Kidney (tissue), 14 donors: Measurements from ENCODE around the gene BROX. TPM values are rescaled to one million over a fixed set of nuclear protein-coding genes. Genes with fewer than 3 reads are reported as not detected.

Source experiments
- DNase-seq, 5 donors: peaks; one replicate each; pipeline ENCODE4 v3.0.0-alpha.2; 2013 to 2020
- FAIRE-seq: peaks from 2 replicates; lab custom pipeline; 2012; peaks lifted over from hg19 to GRCh38; lab: Jason Lieb, UNC
- H3K27ac ChIP-seq, 2 donors: one replicate each; pipeline ENCODE4 v1.7.0; 2013; ENCODE audit warnings: low read depth in 2 of 2, low read length in 2 of 2, inconsistent platforms in 1 of 2
- H3K27me3 ChIP-seq: one replicate; pipeline ENCODE4 v1.7.1; 2013; ENCODE audit warnings: low read length, inconsistent platforms; ENCODE audit not compliant: control insufficient read depth, insufficient read depth
- H3K36me3 ChIP-seq, 3 donors: one replicate each; pipeline versions ENCODE4 v1.7.0 to v1.7.1; 2013; ENCODE audit warnings: low read length in 3 of 3, control low read depth in 1 of 3, inconsistent platforms in 1 of 3; ENCODE audit not compliant: insufficient read depth in 3 of 3, control insufficient read depth in 2 of 3
- H3K4me1 ChIP-seq, 3 donors: one replicate each; pipeline versions ENCODE4 v1.7.0 to v1.7.1; 2013; ENCODE audit warnings: low read length in 3 of 3, inconsistent platforms in 1 of 3, low read depth in 1 of 3; ENCODE audit not compliant: control insufficient read depth in 2 of 3, insufficient read depth in 2 of 3
- H3K4me3 ChIP-seq, 3 donors: one replicate each; pipeline versions ENCODE4 v1.7.0 to v1.8.1; 2013; ENCODE audit warnings: low read length in 3 of 3, control low read depth in 1 of 3, inconsistent platforms in 1 of 3
- H3K9ac ChIP-seq, 3 donors: one replicate each; pipeline versions ENCODE4 v1.7.0 to v1.7.1; 2013; ENCODE audit warnings: low read length in 3 of 3, control low read depth in 1 of 3, inconsistent platforms in 1 of 3
- H3K9me3 ChIP-seq, 3 donors: one replicate each; pipeline versions ENCODE4 v1.7.0 to v1.7.1; 2013; ENCODE audit warnings: low read length in 3 of 3, control low read depth in 1 of 3, inconsistent platforms in 1 of 3; ENCODE audit not compliant: control insufficient read depth in 2 of 3, insufficient read depth in 1 of 3
- CTCF ChIP-seq: IDR thresholded peaks from 3 replicates; pipeline ENCODE4 v1.5.1; 2012; ENCODE audit warnings: mild to moderate bottlenecking, moderate library complexity, borderline replicate concordance; ENCODE audit not compliant: insufficient read depth; ENCODE audit errors: extremely low read depth
- intact Hi-C: fragments of 100-400 bp; cut with DNase I; formaldehyde crosslinking; loops from one replicate; pipeline ENCODE4 v1.11.1; 2022
- polyA plus RNA-seq: library from polyadenylated mRNA; stranded (reverse); fragments of 350-450 nt; fragmentation: Illumina TruSeq; extraction: RNeasy Lipid Tissue Mini Kit (QIAGEN cat#74804); gene quantifications from one replicate; pipeline ENCODE4 v1.2.3, GENCODE V29; 2014; ENCODE audit warnings: low read depth, low replicate concordance; ENCODE audit not compliant: insufficient read depth
- total RNA-seq: library from RNA; stranded (reverse); fragmentation: NEBNext Ultra II Directional; extraction: Animal tissue kit (Norgen Biotek cat#: 25700); gene quantifications from one replicate; pipeline ENCODE4 v1.2.1, GENCODE V29; 2021
- donor health status: control.
- donor health status: control.
- donor health status: control.
- donor health status: control.
- donor health status: control.
- donor health status: DM: yes; HTN: yes; CAD: no.
- donor health status: Normal renal cell carcinoma (clear cell type).

BROX gene
- total and polyA plus RNA-seq, 2 donors from 2014 or later, result 18.0 to 52.1 TPM

- no peaks in the 10 kb centered on the region for H3K27me3 ChIP-seq
- no peaks in the 10 kb centered on the region for H3K4me1 ChIP-seq
- no peak for TF ChIP-seq CTCF
- no peak overlapping the region for H3K9ac ChIP-seq
- H3K4me3 ChIP-seq, result no peak overlapping the region
- no peak for FAIRE-seq
- intact Hi-C loops, result no loop called here
- DNase-seq, result no peak
- H3K27ac ChIP-seq, result no peak overlapping the region
- H3K9me3 ChIP-seq, result no peaks in the 10 kb centered on the region
- peaks cover 0 to 3% (median 0%) of the 10 kb centered on the region in 3 donors for H3K36me3 ChIP-seq
Observed at GRCh38 chr1:222704260-222704659, 8.1 kb upstream of the BROX start.

DNA sequence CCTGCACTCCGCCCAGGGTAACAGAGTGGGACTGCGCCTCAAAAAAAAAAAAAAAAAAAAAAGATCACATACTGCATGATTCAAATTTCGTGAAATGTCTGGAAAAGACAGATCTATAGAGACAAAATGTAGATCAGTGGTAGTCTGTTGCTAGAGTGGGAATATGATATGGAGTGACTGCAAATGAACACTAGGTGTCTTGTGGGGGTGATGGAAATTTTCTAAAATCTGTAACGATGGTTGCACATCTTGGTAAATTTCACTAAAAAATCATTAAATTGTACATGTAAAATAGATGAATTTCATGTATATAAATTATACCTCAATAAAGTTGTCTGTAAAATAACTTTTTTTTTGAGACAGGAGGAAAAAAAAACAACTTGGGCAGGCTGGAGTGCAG, 5.5 kb upstream of the BROX start:
- DNase-seq (no peak), FAIRE-seq (no peak)
- intact Hi-C loops, result no loop called here
- no peak overlapping the region for H3K27ac ChIP-seq
- no peaks in the 10 kb centered on the region for H3K27me3 ChIP-seq
- H3K9ac ChIP-seq, result no peak overlapping the region
- H3K9me3 ChIP-seq, result no peaks in the 10 kb centered on the region
- no peak overlapping the region for H3K4me3 ChIP-seq
- peaks cover 0 to 3% (median 0%) of the 10 kb centered on the region in 3 donors for H3K36me3 ChIP-seq
- H3K4me1 ChIP-seq, result peaks cover 0 to 3% (median 0%) of the 10 kb centered on the region in 3 donors
- no peak for TF ChIP-seq CTCF

DNA sequence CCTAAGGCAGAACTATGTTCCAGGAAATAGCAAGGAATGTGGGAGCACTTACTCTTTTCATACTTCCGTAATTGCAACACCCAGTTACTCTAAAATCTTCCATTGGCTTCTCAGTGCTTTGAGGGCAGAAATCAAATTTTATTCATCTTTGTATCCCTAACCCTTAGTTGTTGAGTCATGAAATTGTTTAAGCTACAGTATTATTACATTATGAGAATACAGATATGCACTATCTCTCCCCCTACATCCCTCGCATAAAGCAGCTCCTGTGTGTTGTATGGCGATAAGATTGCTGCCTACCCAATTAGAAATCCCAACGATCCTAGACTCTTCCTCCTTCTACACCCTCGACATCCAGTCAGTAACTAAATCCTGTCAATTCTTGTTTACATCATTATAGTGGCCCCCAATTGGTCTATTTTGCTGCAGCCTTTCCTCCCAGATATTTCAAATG, 2.6 kb upstream of the BROX start:
- no peak overlapping the region for H3K27ac ChIP-seq
- DNase-seq, result no peak

More for the DNA sequence above, 2.6 kb upstream of the BROX start:
- intact Hi-C loops, result no loop called here
- no peak for FAIRE-seq
- no peak overlapping the region for H3K4me3 ChIP-seq
- H3K4me1 ChIP-seq, result peaks cover 0 to 3% (median 2%) of the 10 kb centered on the region in 3 donors
- H3K36me3 ChIP-seq, result no peaks in the 10 kb centered on the region
- no peak overlapping the region for H3K9ac ChIP-seq
- H3K9me3 ChIP-seq, result no peaks in the 10 kb centered on the region
- H3K27me3 ChIP-seq, result no peaks in the 10 kb centered on the region
- no peak for TF ChIP-seq CTCF
